Measurements from ENCODE around the gene THSD4. TPM values are rescaled to one million over a fixed set of nuclear protein-coding genes. Genes with fewer than 3 reads are reported as not detected.

The THSD4 gene
- total and polyA plus RNA-seq, 2 of the 4 experiments (the other 2 are of a cell fraction), result 25.5 to 31.1 TPM

GRCh38 chr15:71105444-71105843 is 9.8 kb upstream of the THSD4 start:
- Histone ChIP-seq H2AK9ac (replicated peaks; ENCODE audit: low read depth, low read length, poor library complexity) (no peak overlapping the region), H2AK5ac (ENCODE audit: low read depth, low read length) (no peak overlapping the region), H4K5ac (ENCODE audit: low read depth, low read length) (no peak overlapping the region), H3K27me3 (ENCODE audit: control insufficient read depth, insufficient read depth, low read length) (no peaks in the 10 kb centered on the region), H3K9me3 (ENCODE audit: control insufficient read depth, insufficient read depth, low read length) (no peaks in the 10 kb centered on the region), H3K4ac (ENCODE audit: low read depth, low read length) (no peak overlapping the region), H4K8ac (ENCODE audit: low read depth in 2 of 2, low read length in 2 of 2) (no peak overlapping the region), H3K79me1 (ENCODE audit: low read depth in 1 of 2, low read length in 2 of 2) (no peaks in the 10 kb centered on the region), H3K36me3 (ENCODE audit: control insufficient read depth, insufficient read depth, low read length) (no peaks in the 10 kb centered on the region), H3K18ac (ENCODE audit: low read depth, low read length) (no peak overlapping the region), H4K91ac (ENCODE audit: insufficient read depth, low read depth, low read length) (no peak overlapping the region), H2BK120ac (ENCODE audit: low read depth, low read length) (no peak overlapping the region), H3K4me2 (ENCODE audit: low read depth, low read length) (no peak overlapping the region), H3K4me1 (ENCODE audit: control insufficient read depth, insufficient read depth, low read length) (peaks cover 6% of the 10 kb centered on the region), H3K9ac (ENCODE audit: low read depth, low read length) (no peak overlapping the region), H2AFZ (replicated peaks; ENCODE audit: low read length, poor library complexity) (no peak overlapping the region), H2BK5ac (ENCODE audit: low read depth, low read length, poor library complexity, severe bottlenecking) (no peak overlapping the region), H2BK15ac (ENCODE audit: low read depth, low read length) (no peak overlapping the region), H3K14ac (replicated peaks; ENCODE audit: low read depth, low read length) (no peak overlapping the region), H3K4me3 (ENCODE audit: insufficient read depth, low read depth, low read length) (no peak overlapping the region), H4K20me1 (ENCODE audit: insufficient read depth, low read length) (no peaks in the 10 kb centered on the region), H3K9me1 (ENCODE audit: insufficient read depth, low read length) (peaks cover 2% of the 10 kb centered on the region; the same call in 1 of the 2 replicates), H3K56ac (ENCODE audit: extremely low read depth, insufficient read depth, low read length) (no peak overlapping the region), H3K27ac (ENCODE audit: insufficient read depth, low read length) (no peak overlapping the region), H3K23ac (ENCODE audit: low read depth, low read length) (no peak overlapping the region), H2BK20ac (ENCODE audit: low read depth, low read length) (no peak overlapping the region)
- TF ChIP-seq, protein P1, sequence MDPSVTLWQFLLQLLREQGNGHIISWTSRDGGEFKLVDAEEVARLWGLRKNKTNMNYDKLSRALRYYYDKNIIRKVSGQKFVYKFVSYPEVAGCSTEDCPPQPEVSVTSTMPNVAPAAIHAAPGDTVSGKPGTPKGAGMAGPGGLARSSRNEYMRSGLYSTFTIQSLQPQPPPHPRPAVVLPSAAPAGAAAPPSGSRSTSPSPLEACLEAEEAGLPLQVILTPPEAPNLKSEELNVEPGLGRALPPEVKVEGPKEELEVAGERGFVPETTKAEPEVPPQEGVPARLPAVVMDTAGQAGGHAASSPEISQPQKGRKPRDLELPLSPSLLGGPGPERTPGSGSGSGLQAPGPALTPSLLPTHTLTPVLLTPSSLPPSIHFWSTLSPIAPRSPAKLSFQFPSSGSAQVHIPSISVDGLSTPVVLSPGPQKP (IDR thresholded peaks at IDR 0.05; ENCODE audit: borderline replicate concordance, low read depth, low read length), result no peak
- TF ChIP-seq USF2 (IDR thresholded peaks at IDR 0.05; ENCODE audit: low read depth, low read length) (no peak), RAD21 (IDR thresholded peaks at IDR 0.05; ENCODE audit: low read length) (no peak), NFE2L2 (IDR thresholded peaks at IDR 0.05; ENCODE audit: low read depth, low read length) (no peak), CTCF (conservative IDR thresholded peaks at IDR 0.05; ENCODE audit: low read depth, low read length) (no peak)
- dilution Hi-C loops (cut with HindIII; ENCODE audit: low sequenced_read_pairs, unreplicated experiment), result no loop called here
- ChIA-PET CTCF (no interaction called here), POLR2A (ENCODE audit: unreplicated experiment) (no interaction called here)
- intact Hi-C loops (cut with micrococcal nuclease), result no loop called here
- no peak for ATAC-seq (ENCODE audit: low read depth)
- DNase-seq, result no peak
- no TSS peak for BruUV-seq (replicated peaks)
- no CpG with 5 or more reads among the region's 2 CpGs for WGBS, 2 experiments (ENCODE audit: extremely low coverage in 2 of 2, insufficient read length in 1 of 2)
- in situ Hi-C loops (cut with MboI; ENCODE audit: low sequenced_read_pairs), result loop anchor here (10.0 kb wide), 1 partner anchor 211 kb away; the partner anchor contains the start of genes LRRC49 and THAP10

Measured in IMR-90 (cell line).